NCI-H1436 treated with DMSO at 0.1 percent for 48 hours (cell line): ENCODE results near the gene EDC3.
"Not testable (repeated sequence)": the region's sequence is repeated elsewhere in the genome, so short reads cannot be mapped to it uniquely, and the experiment has no call there.

Source experiments
- DNase-seq: peaks from one replicate; lab custom pipeline; 2025; lab: John Stamatoyannopoulos, UW

The EDC3 gene

GRCh38 chr15:74695597-74696397, at the start of gene EDC3:
Gene EDC3 (minus strand): TSS chr15:74696024. CDS start chr15:74675124, 20,900 bp downstream.
- DNase-seq: peak; percentile 0

- DNase-seq: no peak
Observed at GRCh38 chr15:74742422-74742821, 46.6 kb upstream of the EDC3 start.

GRCh38 chr15:74738239-74738638, 42.4 kb upstream of the EDC3 start:
- not testable (repeated sequence) for DNase-seq

GRCh38 chr15:74735305-74735704, 39.5 kb upstream of the EDC3 start:
- no peak for DNase-seq

GRCh38 chr15:74733269-74733668, 37.4 kb upstream of the EDC3 start:
- no peak for DNase-seq

GRCh38 chr15:74732846-74733245, 37.0 kb upstream of the EDC3 start:
- no peak for DNase-seq

GRCh38 chr15:74730619-74731316, 34.9 kb upstream of the EDC3 start:
- DNase-seq: no peak

- not testable (repeated sequence) for DNase-seq
Observed at GRCh38 chr15:74729372-74729771, 33.5 kb upstream of the EDC3 start.

GRCh38 chr15:74728699-74729098, 32.9 kb upstream of the EDC3 start:
- DNase-seq: not testable (repeated sequence)

GRCh38 chr15:74727727-74728126, 31.9 kb upstream of the EDC3 start:
- no peak for DNase-seq

GRCh38 chr15:74726774-74727164, 30.9 kb upstream of the EDC3 start:
- no peak for DNase-seq

- DNase-seq: no peak
Observed at GRCh38 chr15:74725845-74726773, 30.3 kb upstream of the EDC3 start.

- DNase-seq: no peak
Observed at GRCh38 chr15:74725225-74725774, 29.5 kb upstream of the EDC3 start, which contains the start of gene CYP1A1. Gene CYP1A1 (minus strand): TSS chr15:74725528. CDS start chr15:74723097, 2,431 bp downstream.

- DNase-seq: no peak
Observed at GRCh38 chr15:74724570-74725224, 28.9 kb upstream of the EDC3 start.

GRCh38 chr15:74723754-74724334, 28.0 kb upstream of the EDC3 start:
- DNase-seq: peak; percentile 12

- no peak for DNase-seq
Observed at GRCh38 chr15:74723187-74723586, 27.4 kb upstream of the EDC3 start.

- no peak for DNase-seq
Observed at GRCh38 chr15:74722591-74722990, 26.8 kb upstream of the EDC3 start.

- no peak for DNase-seq
Observed at GRCh38 chr15:74716651-74717050, 20.8 kb upstream of the EDC3 start.

GRCh38 chr15:74712311-74712710, 16.5 kb upstream of the EDC3 start:
- DNase-seq: no peak

GRCh38 chr15:74710319-74711094, 14.7 kb upstream of the EDC3 start:
- no peak for DNase-seq
